Hepatocyte (in vitro differentiated cells): ENCODE data around the gene EML4. TPM values are rescaled to one million over a fixed set of nuclear protein-coding genes. Genes with fewer than 3 reads are reported as not detected.

Source experiments
- DNase-seq: peaks from one replicate; pipeline ENCODE4 v3.0.0-alpha.2; 2016; ENCODE audit warnings: low spot score
- H2AFZ ChIP-seq: fragments of 200-600 bp; sonication (generic); 2 replicates; pipeline ENCODE4 v1.6.0; 2016; ENCODE audit warnings: antibody characterized with exemption, mild to moderate bottlenecking
- H3K27ac ChIP-seq: fragments of 200-600 bp; sonication (generic); 2 replicates; pipeline ENCODE4 v1.5.1; 2016; ENCODE audit warnings: mild to moderate bottlenecking
- H3K27me3 ChIP-seq: fragments of 200-600 bp; sonication (generic); 2 replicates; pipeline ENCODE4 v1.6.1; 2016
- H3K36me3 ChIP-seq: fragments of 200-600 bp; sonication (generic); replicated peaks from 2 replicates; pipeline ENCODE4 v1.5.1; 2016; ENCODE audit warnings: low read depth; ENCODE audit not compliant: insufficient read depth
- H3K4me1 ChIP-seq: fragments of 200-600 bp; sonication (generic); 2 replicates; pipeline ENCODE4 v1.5.1; 2016; ENCODE audit warnings: mild to moderate bottlenecking, moderate library complexity; ENCODE audit not compliant: insufficient read depth
- H3K4me2 ChIP-seq: fragments of 200-600 bp; sonication (generic); 2 replicates; pipeline ENCODE4 v1.6.0; 2016
- H3K4me3 ChIP-seq: fragments of 200-600 bp; sonication (generic); 2 replicates; pipeline ENCODE4 v1.5.1; 2016; ENCODE audit warnings: mild to moderate bottlenecking
- H3K79me2 ChIP-seq: fragments of 200-600 bp; sonication (generic); 2 replicates; pipeline ENCODE4 v1.6.0; 2017; ENCODE audit warnings: mild to moderate bottlenecking
- H3K9me2 ChIP-seq: fragments of 200-600 bp; sonication (generic); replicated peaks from 2 replicates; pipeline ENCODE4 v1.6.0; 2017; ENCODE audit warnings: mild to moderate bottlenecking; ENCODE audit not compliant: insufficient read depth
- H3K9me3 ChIP-seq: fragments of 200-600 bp; sonication (generic); 2 replicates; pipeline ENCODE4 v1.5.1; 2016; ENCODE audit warnings: low read depth, mild to moderate bottlenecking
- H4K20me1 ChIP-seq: fragments of 200-600 bp; sonication (generic); 2 replicates; pipeline ENCODE4 v1.6.0; 2016; ENCODE audit warnings: mild to moderate bottlenecking; ENCODE audit not compliant: insufficient read depth, poor library complexity, severe bottlenecking
- EZH2 ChIP-seq: fragments of 200-600 bp; sonication (generic); IDR thresholded peaks from 2 replicates; pipeline ENCODE4 v1.6.1; 2016; ENCODE audit warnings: antibody characterized with exemption, mild to moderate bottlenecking, borderline replicate concordance
- EZH2phosphoT487 ChIP-seq: fragments of 200-600 bp; sonication (generic); IDR thresholded peaks from one replicate; pipeline ENCODE4 v1.6.1; 2018; ENCODE audit warnings: antibody characterized with exemption, mild to moderate bottlenecking, low read depth, moderate library complexity; ENCODE audit not compliant: unreplicated experiment, severe bottlenecking
- WGBS: methylation state at CpG from one replicate; pipeline ENCODE4 v1.1.6; 2016; ENCODE audit warnings: low lambda C conversion rate; ENCODE audit errors: missing lambda C conversion rate; 5-methylcytosine and 5-hydroxymethylcytosine counted together
- polyA plus RNA-seq: library from polyadenylated mRNA; unstranded; fragments of >200 nt; fragmentation: Nextera tagmentation; extraction: Ambion mirVana; gene quantifications from 2 replicates; pipeline ENCODE4 v1.2.1, GENCODE V29; 2016
- total RNA-seq: library from RNA; depleted of rRNA; stranded (reverse); fragments of >200 nt; gene quantifications from 2 replicates; pipeline ENCODE4 v1.2.3, GENCODE V29; 2014
- TF ChIP-seq, protein P1 (sequence below): fragments of 200-600 bp; sonication (generic); IDR thresholded peaks from 2 replicates; pipeline ENCODE4 v1.5.1; 2016; ENCODE audit warnings: antibody characterized with exemption, mild to moderate bottlenecking; ENCODE audit not compliant: poor library complexity

EML4 gene
- total and polyA plus RNA-seq, 2 experiments from 2014 or later: 49.9 to 86.8 TPM

- Histone ChIP-seq H3K27ac (peak overlapping the region; percentile 78), H3K9me2 (no peaks in the 10 kb centered on the region), H4K20me1 (peaks cover 6% of the 10 kb centered on the region), H3K36me3 (no peaks in the 10 kb centered on the region), H2AFZ (peak overlapping the region; percentile 72), H3K9me3 (no peaks in the 10 kb centered on the region), H3K4me1 (peaks cover 18% of the 10 kb centered on the region), H3K4me2 (peak overlapping the region; percentile 74), H3K27me3 (no peaks in the 10 kb centered on the region), H3K79me2 (peaks cover 42% of the 10 kb centered on the region), H3K4me3 (no peak overlapping the region)
- 86% methylated on average over 16 of the region's 16 CpGs for WGBS
- TF ChIP-seq, protein P1, sequence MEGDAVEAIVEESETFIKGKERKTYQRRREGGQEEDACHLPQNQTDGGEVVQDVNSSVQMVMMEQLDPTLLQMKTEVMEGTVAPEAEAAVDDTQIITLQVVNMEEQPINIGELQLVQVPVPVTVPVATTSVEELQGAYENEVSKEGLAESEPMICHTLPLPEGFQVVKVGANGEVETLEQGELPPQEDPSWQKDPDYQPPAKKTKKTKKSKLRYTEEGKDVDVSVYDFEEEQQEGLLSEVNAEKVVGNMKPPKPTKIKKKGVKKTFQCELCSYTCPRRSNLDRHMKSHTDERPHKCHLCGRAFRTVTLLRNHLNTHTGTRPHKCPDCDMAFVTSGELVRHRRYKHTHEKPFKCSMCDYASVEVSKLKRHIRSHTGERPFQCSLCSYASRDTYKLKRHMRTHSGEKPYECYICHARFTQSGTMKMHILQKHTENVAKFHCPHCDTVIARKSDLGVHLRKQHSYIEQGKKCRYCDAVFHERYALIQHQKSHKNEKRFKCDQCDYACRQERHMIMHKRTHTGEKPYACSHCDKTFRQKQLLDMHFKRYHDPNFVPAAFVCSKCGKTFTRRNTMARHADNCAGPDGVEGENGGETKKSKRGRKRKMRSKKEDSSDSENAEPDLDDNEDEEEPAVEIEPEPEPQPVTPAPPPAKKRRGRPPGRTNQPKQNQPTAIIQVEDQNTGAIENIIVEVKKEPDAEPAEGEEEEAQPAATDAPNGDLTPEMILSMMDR: no peak
- no peak for TF ChIP-seq EZH2phosphoT487
- no peak for TF ChIP-seq EZH2
- DNase-seq: no peak
Observed at GRCh38 chr2:42168459-42169099, 574 bp upstream of the EML4 start.

- peaks cover 6% of the 10 kb centered on the region for H4K20me1 ChIP-seq
- peak overlapping the region; percentile 93 for H3K4me3 ChIP-seq
- peak overlapping the region; percentile 94 for H3K27ac ChIP-seq
- H3K4me2 ChIP-seq: peak overlapping the region; percentile 83
- under 1% methylated on average over 10 of the region's 10 CpGs for WGBS
- no peaks in the 10 kb centered on the region for H3K27me3 ChIP-seq
- peak overlapping the region; percentile 58 for H2AFZ ChIP-seq
- H3K36me3 ChIP-seq: no peaks in the 10 kb centered on the region
- H3K9me2 ChIP-seq: no peaks in the 10 kb centered on the region
- H3K4me1 ChIP-seq: peaks cover 18% of the 10 kb centered on the region
- peaks cover 56% of the 10 kb centered on the region for H3K79me2 ChIP-seq
- TF ChIP-seq EZH2: no peak
- TF ChIP-seq, protein P1: no peak
- TF ChIP-seq EZH2phosphoT487: no peak
- no peaks in the 10 kb centered on the region for H3K9me3 ChIP-seq
- no peak for DNase-seq
Observed at GRCh38 chr2:42169874-42170521, 845 bp downstream of the EML4 start.

GRCh38 chr2:42170619-42171395 lies 1.7 kb downstream of the EML4 start:
- H4K20me1 ChIP-seq: peaks cover 6% of the 10 kb centered on the region
- H3K27ac ChIP-seq: peak overlapping the region; percentile 94
- peak overlapping the region; percentile 83 for H3K4me2 ChIP-seq
- peak overlapping the region; percentile 93 for H3K4me3 ChIP-seq
- peaks cover 64% of the 10 kb centered on the region for H3K79me2 ChIP-seq
- TF ChIP-seq, protein P1: no peak
- TF ChIP-seq EZH2phosphoT487 (no peak), EZH2 (no peak)
- no peaks in the 10 kb centered on the region for H3K27me3 ChIP-seq
- 45% methylated on average over 9 of the region's 9 CpGs for WGBS
- H3K9me3 ChIP-seq: no peaks in the 10 kb centered on the region
- H3K4me1 ChIP-seq: peaks cover 18% of the 10 kb centered on the region
- DNase-seq: no peak
- no peak overlapping the region for H2AFZ ChIP-seq
- no peaks in the 10 kb centered on the region for H3K36me3 ChIP-seq
- no peaks in the 10 kb centered on the region for H3K9me2 ChIP-seq
